ENCODE data around the gene RARS1.

DNA sequence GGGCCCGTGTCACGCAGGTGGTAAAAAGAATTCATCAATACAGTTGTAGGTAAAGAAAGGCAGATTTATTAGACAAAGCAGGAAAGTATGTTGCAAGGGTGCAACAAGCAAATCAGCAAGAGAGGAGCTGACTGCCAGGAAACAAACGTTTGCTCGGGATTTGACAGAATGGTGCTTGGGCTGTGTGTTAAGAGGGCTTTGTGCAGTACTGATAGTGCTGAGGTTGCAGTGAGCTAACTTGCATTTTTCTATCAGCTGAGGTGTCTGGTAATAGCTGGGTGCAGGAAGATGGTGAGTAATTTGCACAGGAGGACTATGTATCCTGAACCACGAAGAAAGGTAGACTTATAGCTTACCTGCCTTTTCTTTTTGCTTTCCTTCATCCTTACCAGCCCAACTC is 3.9 kb upstream of the RARS1 start:
- TF ChIP-seq FOXM1 (IDR thresholded peaks at IDR 0.05; ENCODE audit: borderline replicate concordance) = no peak
- TF ChIP-seq ELF4 (IDR thresholded peaks at IDR 0.05) = no peak
- TF ChIP-seq TARDBP (IDR thresholded peaks at IDR 0.05) = no peak
- no peak for TF ChIP-seq FOXK2 (IDR thresholded peaks at IDR 0.05)
- no peak for TF ChIP-seq HDGF (IDR thresholded peaks at IDR 0.05; ENCODE audit: borderline replicate concordance)
- no peak for TF ChIP-seq ARNT (IDR thresholded peaks at IDR 0.05)
- no peak for TF ChIP-seq SUZ12 (IDR thresholded peaks at IDR 0.05)

All from HEK293T (cell line).